ENCODE measurements around the gene MAGI1. TPM values are rescaled to one million over a fixed set of nuclear protein-coding genes. Genes with fewer than 3 reads are reported as not detected.

MAGI1 gene
- total RNA-seq, 1 donor from 2014 or later: 45.8 TPM

DNA sequence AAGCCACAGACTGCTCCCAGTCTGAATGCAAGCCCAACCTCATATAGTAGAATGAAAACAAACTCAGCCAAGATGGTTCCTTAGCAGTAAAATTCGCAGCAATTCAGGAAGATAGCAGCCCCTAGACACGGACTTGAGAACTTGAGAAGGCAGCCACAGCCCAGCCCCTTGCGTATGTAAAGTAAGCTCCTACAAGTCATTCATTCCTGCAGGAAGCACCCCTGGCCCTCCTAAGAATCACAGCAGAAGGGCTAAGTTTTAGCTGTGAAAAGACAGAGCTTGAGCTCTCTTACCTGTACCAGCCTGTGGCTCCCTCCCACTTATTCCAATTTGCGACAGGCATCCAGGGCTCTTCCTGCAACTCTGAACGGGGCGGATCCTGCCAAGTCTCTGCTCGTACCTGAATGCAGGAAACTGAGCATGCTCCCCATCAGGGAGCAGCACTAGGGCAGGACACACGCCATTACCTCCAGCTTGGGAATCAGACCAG is 136.4 kb downstream of the MAGI1 start:
- no peak for TF ChIP-seq CTCF (IDR thresholded peaks at IDR 0.05)
- Histone ChIP-seq H3K4me3 (no peak overlapping the region), H3K9me3 (no peaks in the 10 kb centered on the region), H3K36me3 (no peaks in the 10 kb centered on the region), H3K27ac (no peak overlapping the region), H3K27me3 (no peaks in the 10 kb centered on the region), H3K4me1 (no peaks in the 10 kb centered on the region)
- DNase-seq (no peak), ATAC-seq (peak; percentile 57)
- intact Hi-C loops (cut with DNase I): no loop called here

- DNase-seq: no peak
- H3K27ac ChIP-seq: no peak overlapping the region
- ATAC-seq: no peak
- no peak for TF ChIP-seq CTCF (IDR thresholded peaks at IDR 0.05)
- H3K36me3 ChIP-seq: no peaks in the 10 kb centered on the region
- no peaks in the 10 kb centered on the region for H3K4me1 ChIP-seq
- no peaks in the 10 kb centered on the region for H3K9me3 ChIP-seq
- intact Hi-C loops (cut with DNase I): no loop called here
- H3K27me3 ChIP-seq: no peaks in the 10 kb centered on the region
- H3K4me3 ChIP-seq: no peak overlapping the region
These were observed 137.5 kb downstream of the MAGI1 start for GRCh38 chr3:65901226-65901625.

- intact Hi-C loops (cut with DNase I): no loop called here
- H3K4me1 ChIP-seq: peaks cover 7% of the 10 kb centered on the region
These were observed 139.5 kb downstream of the MAGI1 start for GRCh38 chr3:65899226-65899625.

DNA sequence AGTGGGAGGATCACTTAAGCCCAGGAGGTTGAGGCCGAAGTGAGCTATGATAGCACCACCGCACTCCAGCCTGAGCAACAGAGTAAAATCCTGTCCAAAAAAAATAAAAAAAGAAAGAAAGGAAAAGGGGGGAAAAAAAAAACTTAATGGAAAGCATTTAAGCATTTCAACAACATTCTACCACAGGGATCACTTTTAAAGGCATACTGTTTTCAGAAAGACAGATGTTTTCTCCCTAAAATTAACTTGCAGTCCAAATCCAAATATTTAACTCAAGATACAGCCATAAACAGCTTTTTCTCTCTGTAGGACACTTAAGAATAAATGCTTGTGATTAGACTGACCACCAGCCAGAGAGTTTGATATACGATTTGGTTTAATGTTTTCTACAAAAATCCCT is 141.0 kb downstream of the MAGI1 start:
- no peaks in the 10 kb centered on the region for H3K9me3 ChIP-seq
- no peak for DNase-seq
- no peaks in the 10 kb centered on the region for H3K36me3 ChIP-seq
- intact Hi-C loops (cut with DNase I): no loop called here
- H3K4me3 ChIP-seq: no peak overlapping the region
- H3K4me1 ChIP-seq: peaks cover 11% of the 10 kb centered on the region
- no peak for TF ChIP-seq CTCF (IDR thresholded peaks at IDR 0.05)
- H3K27me3 ChIP-seq: no peaks in the 10 kb centered on the region
- ATAC-seq: no peak
- no peak overlapping the region for H3K27ac ChIP-seq

More at GRCh38 chr3:65899226-65899625, 139.5 kb downstream of the MAGI1 start:
- Histone ChIP-seq H3K36me3 (no peaks in the 10 kb centered on the region), H3K4me3 (no peak overlapping the region), H3K27ac (no peak overlapping the region), H3K27me3 (no peaks in the 10 kb centered on the region), H3K9me3 (no peaks in the 10 kb centered on the region)
- DNase-seq: no peak
- no peak for ATAC-seq
- no peak for TF ChIP-seq CTCF (IDR thresholded peaks at IDR 0.05)

DNA sequence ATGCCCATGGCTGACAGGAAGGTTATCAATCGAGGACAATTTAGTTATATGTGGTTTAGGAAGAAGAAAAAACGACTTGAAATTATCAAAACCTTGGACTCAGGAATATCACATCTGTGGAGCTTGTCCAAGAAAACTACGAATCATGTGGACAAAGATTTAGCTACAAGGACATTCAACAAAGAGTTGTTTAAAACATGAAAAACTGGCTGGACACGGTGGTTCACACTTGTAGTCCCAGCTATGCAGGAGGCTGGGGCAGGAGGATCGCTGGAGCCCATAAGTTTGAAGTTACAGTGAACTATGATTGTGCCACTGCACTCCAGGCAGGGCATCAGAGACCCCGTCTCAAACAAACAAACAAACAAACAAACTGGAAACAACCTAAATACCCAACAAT is 142.4 kb downstream of the MAGI1 start:
- Histone ChIP-seq H3K4me1 (peaks cover 11% of the 10 kb centered on the region), H3K27ac (no peak overlapping the region), H3K27me3 (no peaks in the 10 kb centered on the region), H3K4me3 (no peak overlapping the region), H3K9me3 (no peaks in the 10 kb centered on the region), H3K36me3 (no peaks in the 10 kb centered on the region)
- intact Hi-C loops (cut with DNase I): no loop called here
- TF ChIP-seq CTCF (IDR thresholded peaks at IDR 0.05): no peak
- DNase-seq (no peak), ATAC-seq (no peak)
